GM19328 (cell line): Measurements from ENCODE around the gene ZNF586.
"Not testable (repeated sequence)": the region's sequence is repeated elsewhere in the genome, so short reads cannot be mapped to it uniquely, and the experiment has no call there.

Experiments used
- ATAC-seq: cut with Tn5 transposase; IDR thresholded peaks from one replicate; pipeline ENCODE4 v1.9.1; 2021; ENCODE audit warnings: mild to moderate bottlenecking, moderate library complexity; ENCODE audit not compliant: unreplicated experiment

The ZNF586 gene

DNA sequence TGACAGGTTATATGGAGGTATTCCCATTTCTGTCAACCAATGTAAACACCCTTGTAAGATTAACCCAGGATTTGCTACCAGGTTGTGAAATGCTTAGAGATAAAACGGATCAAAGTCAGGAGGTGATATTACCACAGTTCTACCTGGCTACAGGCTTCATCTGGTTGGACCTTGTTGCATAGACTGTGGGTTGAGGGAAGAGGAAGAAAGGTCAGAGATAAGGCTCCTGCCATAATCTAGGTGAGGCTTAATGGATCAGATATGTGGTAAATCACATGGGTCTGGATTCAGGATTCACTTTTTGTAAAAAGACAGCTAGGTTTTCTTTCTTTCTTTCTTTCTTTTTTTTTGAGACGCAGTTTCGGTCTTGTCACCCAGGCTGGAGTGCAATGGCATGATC, 52.0 kb downstream of the ZNF586 start:
- not testable (repeated sequence) for ATAC-seq

DNA sequence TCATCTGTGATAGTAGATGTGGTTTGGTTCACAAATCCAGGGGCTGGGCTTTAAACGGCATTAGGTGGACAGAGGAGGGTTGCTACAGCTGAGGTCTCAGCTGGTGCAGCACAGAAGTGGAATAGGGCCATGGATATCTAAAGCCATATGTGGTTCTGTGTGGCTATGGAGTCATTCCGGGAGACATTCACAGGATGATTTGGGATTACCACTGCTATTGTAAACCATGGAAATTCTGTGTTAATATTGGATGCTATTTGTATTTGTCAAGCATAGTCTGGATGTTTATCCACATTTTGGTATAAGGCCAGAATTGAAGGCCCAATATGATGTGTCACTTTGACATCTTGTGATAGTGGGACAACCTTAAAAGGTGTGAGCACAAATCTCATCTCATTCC, 53.7 kb downstream of the ZNF586 start:
- not testable (repeated sequence) for ATAC-seq

- not testable (repeated sequence) for ATAC-seq
Measured at GRCh38 chr19:57823608-57824007, 54.1 kb downstream of the ZNF586 start.

GRCh38 chr19:57825511-57825910, 56.0 kb downstream of the ZNF586 start:
- no peak for ATAC-seq

GRCh38 chr19:57829316-57829715, 59.8 kb downstream of the ZNF586 start:
- no peak for ATAC-seq

DNA sequence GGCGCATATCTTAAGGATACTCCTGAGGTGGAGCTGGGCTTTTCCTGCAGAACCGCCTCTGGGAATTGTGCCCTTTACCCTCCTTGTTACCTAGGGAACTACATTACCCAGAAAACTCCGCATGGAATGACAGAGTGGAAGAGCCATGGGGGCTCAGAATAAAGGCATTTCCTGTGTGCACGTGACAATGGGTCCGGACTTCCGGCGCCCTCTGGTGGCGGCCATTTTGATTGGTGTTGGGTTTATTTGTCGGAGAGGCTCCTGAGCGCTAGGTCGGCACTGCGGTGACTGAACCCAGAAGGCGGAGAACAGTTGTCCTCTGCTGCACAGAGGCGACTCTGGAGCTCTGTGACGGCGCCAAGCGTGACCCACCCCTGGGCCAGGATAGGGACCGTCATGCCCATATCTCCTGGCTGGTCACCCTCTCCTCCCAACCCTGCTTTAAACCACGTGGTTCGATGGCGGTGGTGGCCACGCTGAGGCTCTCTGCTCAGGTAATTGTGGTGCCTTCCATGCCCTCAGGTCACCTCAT, 60.7 kb downstream of the ZNF586 start, which contains the start of gene ZNF587B:
TSS of gene ZNF587B (plus strand) at position 229 of the 532 bp plus-strand sequence. CDS start at position 459, 230 bp downstream.
- no peak for ATAC-seq
